Naive B cell (primary cell): Measurements from ENCODE around the gene B3GALT2. TPM values are rescaled to one million over a fixed set of nuclear protein-coding genes. Genes with fewer than 3 reads are reported as not detected.
A peak's percentile ranks its signal among the peaks of the same experiment; 100 is the strongest.
"Not testable (repeated sequence)": the region's sequence is repeated elsewhere in the genome, so short reads cannot be mapped to it uniquely, and the experiment has no call there.

ENCODE experiments used
- ATAC-seq, 2 donors: fragments of 150-1000 bp; cut with Tn5 transposase; 2 replicates each; pipeline ENCODE4 v1.10.0; 2021; ENCODE audit warnings: low read depth in 2 of 2, mild to moderate bottlenecking in 2 of 2, moderate library complexity in 2 of 2
- DNase-seq: peaks from one replicate; pipeline ENCODE4 v3.0.0; 2022
- H3K27ac Mint-ChIP-seq, 6 donors: one replicate each; pipeline ENCODE4 v1.8.0; 2020 to 2022; ENCODE audit warnings: mild to moderate bottlenecking in 6 of 6, mixed read lengths in 6 of 6, moderate library complexity in 5 of 6, inconsistent platforms in 2 of 6
- H3K27me3 Mint-ChIP-seq, 3 donors: one replicate each; pipeline ENCODE4 v1.8.0; 2021 to 2022; ENCODE audit warnings: mixed read lengths in 3 of 3, mild to moderate bottlenecking in 1 of 3
- H3K36me3 Mint-ChIP-seq, 2 donors: one replicate each; pipeline ENCODE4 v1.8.0; 2020 to 2022; ENCODE audit warnings: mixed read lengths in 2 of 2, inconsistent platforms in 1 of 2, mild to moderate bottlenecking in 1 of 2
- H3K4me1 Mint-ChIP-seq, 3 donors: one replicate each; pipeline ENCODE4 v1.8.0; 2020 to 2022; ENCODE audit warnings: mixed read lengths in 3 of 3, inconsistent platforms in 1 of 3, mild to moderate bottlenecking in 1 of 3, moderate library complexity in 1 of 3
- H3K4me3 Mint-ChIP-seq, 8 donors: one replicate each; pipeline ENCODE4 v1.8.0; 2020 to 2022; ENCODE audit warnings: mild to moderate bottlenecking in 8 of 8, mixed read lengths in 8 of 8, moderate library complexity in 8 of 8, inconsistent platforms in 2 of 8
- H3K9me3 Mint-ChIP-seq, 7 donors: one replicate each; pipeline ENCODE4 v1.8.0; 2020 to 2022; ENCODE audit warnings: mixed read lengths in 7 of 7, mild to moderate bottlenecking in 5 of 7, inconsistent platforms in 2 of 7, moderate library complexity in 1 of 7
- polyA plus RNA-seq, 6 donors: library from polyadenylated mRNA; unstranded; fragments of 300-500 nt; fragmentation: Illumina TruSeq; gene quantifications; one replicate each; pipeline ENCODE4 v1.2.3, GENCODE V29; 2021; ENCODE audit warnings: low read depth in 6 of 6

B3GALT2 gene
- polyA plus RNA-seq = under 1 TPM in 2 of 6 donors, not detected in 4; 0.22 to 0.34 TPM

- no peak within 1 kb of the TSS for H3K4me3 Mint-ChIP-seq
- H3K36me3 Mint-ChIP-seq = no peaks in the 10 kb centered on the region
- H3K9me3 Mint-ChIP-seq = no peaks in the 10 kb centered on the region
- peak within 1 kb of the TSS in 4 of 6 donors; percentile 24 to 88 (median 45) for H3K27ac Mint-ChIP-seq
- H3K4me1 Mint-ChIP-seq = peaks cover 27 to 39% (median 31%) of the 10 kb centered on the region in 3 donors
- ATAC-seq = peak; percentile 69 to 75
- H3K27me3 Mint-ChIP-seq = no peaks in the 10 kb centered on the region
- DNase-seq = no peak
Measured at GRCh38 chr1:193185901-193186731, at the start of gene B3GALT2. TSS of gene B3GALT2 (minus strand) at chr1:193186613. CDS start at chr1:193181562, 5,051 bp downstream.

- no peak for ATAC-seq
- Mint-ChIP-seq H3K9me3 (peaks cover 0 to 2% (median 0%) of the 10 kb centered on the region in 7 donors), H3K36me3 (peaks cover 24 to 34% of the 10 kb centered on the region in 2 donors), H3K4me3 (no peak overlapping the region), H3K27me3 (no peaks in the 10 kb centered on the region), H3K4me1 (no peaks in the 10 kb centered on the region), H3K27ac (no peak overlapping the region)
- DNase-seq = no peak
Measured at GRCh38 chr1:193234530-193234929, 48.1 kb upstream of the B3GALT2 start.

- H3K9me3 Mint-ChIP-seq, H3K4me3 Mint-ChIP-seq, ATAC-seq, H3K27me3 Mint-ChIP-seq, H3K27ac Mint-ChIP-seq, DNase-seq: not testable (repeated sequence)
- Mint-ChIP-seq H3K4me1 (peaks cover 8 to 12% (median 9%) of the 10 kb centered on the region in 3 donors), H3K36me3 (peaks cover 13 to 26% of the 10 kb centered on the region in 2 donors)
Measured at GRCh38 chr1:193231146-193231545, 44.7 kb upstream of the B3GALT2 start.

GRCh38 chr1:193229136-193229535 lies 42.7 kb upstream of the B3GALT2 start:
- DNase-seq (no peak), ATAC-seq (no peak)
- no peaks in the 10 kb centered on the region for H3K9me3 Mint-ChIP-seq
- H3K27ac Mint-ChIP-seq = no peak overlapping the region
- H3K4me1 Mint-ChIP-seq = peaks cover 8 to 22% (median 15%) of the 10 kb centered on the region in 3 donors
- H3K36me3 Mint-ChIP-seq = peaks cover 16 to 24% of the 10 kb centered on the region in 2 donors
- no peaks in the 10 kb centered on the region for H3K27me3 Mint-ChIP-seq
- no peak overlapping the region for H3K4me3 Mint-ChIP-seq

GRCh38 chr1:193222056-193222615 lies 35.7 kb upstream of the B3GALT2 start:
- H3K4me1 Mint-ChIP-seq = peaks cover 12 to 20% (median 15%) of the 10 kb centered on the region in 3 donors

GRCh38 chr1:193221651-193222050 lies 35.2 kb upstream of the B3GALT2 start:
- no peak for ATAC-seq
- H3K4me1 Mint-ChIP-seq = peaks cover 9 to 15% (median 11%) of the 10 kb centered on the region in 3 donors
- H3K27ac Mint-ChIP-seq = peak overlapping the region in 1 of 6 donors; percentile 37
- H3K9me3 Mint-ChIP-seq = no peaks in the 10 kb centered on the region
- H3K4me3 Mint-ChIP-seq = no peak overlapping the region
- peaks cover 26 to 36% of the 10 kb centered on the region in 2 donors for H3K36me3 Mint-ChIP-seq
- H3K27me3 Mint-ChIP-seq = no peaks in the 10 kb centered on the region
- DNase-seq = no peak

More at GRCh38 chr1:193222056-193222615, 35.7 kb upstream of the B3GALT2 start:
- DNase-seq = no peak
- Mint-ChIP-seq H3K27ac (peak overlapping the region in 1 of 6 donors; percentile 37), H3K9me3 (no peaks in the 10 kb centered on the region), H3K36me3 (peaks cover 26 to 35% of the 10 kb centered on the region in 2 donors), H3K27me3 (no peaks in the 10 kb centered on the region), H3K4me3 (no peak overlapping the region)
- ATAC-seq = no peak

- no peaks in the 10 kb centered on the region for H3K9me3 Mint-ChIP-seq
- no peak for ATAC-seq
- H3K4me1 Mint-ChIP-seq = peaks cover 0 to 5% (median 0%) of the 10 kb centered on the region in 3 donors
- DNase-seq = no peak
- peaks cover 11 to 38% of the 10 kb centered on the region in 2 donors for H3K36me3 Mint-ChIP-seq
- no peaks in the 10 kb centered on the region for H3K27me3 Mint-ChIP-seq
- H3K4me3 Mint-ChIP-seq = no peak overlapping the region
- peak overlapping the region in 1 of 6 donors; percentile 41 for H3K27ac Mint-ChIP-seq
Measured at GRCh38 chr1:193219391-193219790, 33.0 kb upstream of the B3GALT2 start.

GRCh38 chr1:193216920-193217319 lies 30.5 kb upstream of the B3GALT2 start:
- no peak for DNase-seq
- peaks cover 20 to 48% of the 10 kb centered on the region in 2 donors for H3K36me3 Mint-ChIP-seq
- H3K4me1 Mint-ChIP-seq = peaks cover 0 to 5% (median 0%) of the 10 kb centered on the region in 3 donors
- H3K9me3 Mint-ChIP-seq = no peaks in the 10 kb centered on the region
- H3K27ac Mint-ChIP-seq = peak overlapping the region in 2 of 6 donors; percentile 26 to 72
- H3K4me3 Mint-ChIP-seq = no peak overlapping the region
- H3K27me3 Mint-ChIP-seq = no peaks in the 10 kb centered on the region
- ATAC-seq = no peak

- Mint-ChIP-seq H3K27ac (no peak overlapping the region), H3K36me3 (peaks cover 28 to 41% of the 10 kb centered on the region in 2 donors), H3K27me3 (no peaks in the 10 kb centered on the region), H3K4me3 (no peak overlapping the region), H3K9me3 (no peaks in the 10 kb centered on the region), H3K4me1 (peaks cover 6 to 12% (median 8%) of the 10 kb centered on the region in 3 donors)
- ATAC-seq (no peak), DNase-seq (no peak)
Measured at GRCh38 chr1:193213998-193214397, 27.6 kb upstream of the B3GALT2 start.

GRCh38 chr1:193212637-193213036 lies 26.2 kb upstream of the B3GALT2 start:
- Mint-ChIP-seq H3K4me3 (no peak overlapping the region), H3K27ac (peak overlapping the region in 1 of 6 donors; percentile 27), H3K4me1 (peaks cover 6 to 12% (median 12%) of the 10 kb centered on the region in 3 donors), H3K9me3 (peaks cover 0 to 9% (median 4%) of the 10 kb centered on the region in 7 donors), H3K27me3 (no peaks in the 10 kb centered on the region), H3K36me3 (peaks cover 30 to 42% of the 10 kb centered on the region in 2 donors)
- DNase-seq (no peak), ATAC-seq (no peak)

- Mint-ChIP-seq H3K4me1 (peaks cover 6 to 12% (median 12%) of the 10 kb centered on the region in 3 donors), H3K9me3 (peaks cover 0 to 18% (median 14%) of the 10 kb centered on the region in 7 donors), H3K36me3 (peaks cover 41 to 47% of the 10 kb centered on the region in 2 donors), H3K4me3 (no peak overlapping the region), H3K27me3 (no peaks in the 10 kb centered on the region), H3K27ac (peak overlapping the region in 2 of 6 donors; percentile 44 to 54)
- DNase-seq (no peak), ATAC-seq (no peak)
Measured at GRCh38 chr1:193211539-193211938, 25.1 kb upstream of the B3GALT2 start.

- ATAC-seq = no peak
- Mint-ChIP-seq H3K4me1 (peaks cover 6 to 12% (median 12%) of the 10 kb centered on the region in 3 donors), H3K27me3 (no peaks in the 10 kb centered on the region), H3K36me3 (peaks cover 47% of the 10 kb centered on the region in 2 donors), H3K4me3 (no peak overlapping the region), H3K9me3 (peaks cover 0 to 23% (median 18%) of the 10 kb centered on the region in 7 donors), H3K27ac (peak overlapping the region in 5 of 6 donors; percentile 44 to 84 (median 54))
- no peak for DNase-seq
Measured at GRCh38 chr1:193210996-193211395, 24.6 kb upstream of the B3GALT2 start.

GRCh38 chr1:193201021-193201420 lies 14.6 kb upstream of the B3GALT2 start:
- H3K9me3 Mint-ChIP-seq = peaks cover 0 to 9% (median 7%) of the 10 kb centered on the region in 7 donors
- ATAC-seq (no peak), DNase-seq (no peak)
- H3K27ac Mint-ChIP-seq = peak overlapping the region in 1 of 6 donors; percentile 42
- H3K27me3 Mint-ChIP-seq = no peaks in the 10 kb centered on the region
- peaks cover 0 to 17% (median 10%) of the 10 kb centered on the region in 3 donors for H3K4me1 Mint-ChIP-seq
- peaks cover 11 to 17% of the 10 kb centered on the region in 2 donors for H3K36me3 Mint-ChIP-seq
- H3K4me3 Mint-ChIP-seq = no peak overlapping the region
